HG02885 (cell line): Measurements from ENCODE around the gene SPDYE5.
"Not testable (repeated sequence)": the region's sequence is repeated elsewhere in the genome, so short reads cannot be mapped to it uniquely, and the experiment has no call there.

Experiments
- ATAC-seq: cut with Tn5 transposase; IDR thresholded peaks from one replicate; pipeline ENCODE4 v1.9.1; 2021; ENCODE audit warnings: mild to moderate bottlenecking; ENCODE audit not compliant: unreplicated experiment, poor library complexity

Gene SPDYE5

GRCh38 chr7:75492020-75492419 lies at the start of gene SPDYE5:
Gene SPDYE5 (plus strand): TSS chr7:75492320. CDS start chr7:75494048, 1,728 bp downstream.
- ATAC-seq, result not testable (repeated sequence)

- ATAC-seq, result peak; percentile 88
Measured at GRCh38 chr7:75442465-75443111, 49.5 kb upstream of the SPDYE5 start.

- not testable (repeated sequence) for ATAC-seq
Measured at GRCh38 chr7:75449946-75450345, 42.2 kb upstream of the SPDYE5 start.

- ATAC-seq, result peak; percentile 80
Measured at GRCh38 chr7:75452494-75452955, 39.6 kb upstream of the SPDYE5 start.

- not testable (repeated sequence) for ATAC-seq
Measured at GRCh38 chr7:75456403-75456802, 35.7 kb upstream of the SPDYE5 start.

GRCh38 chr7:75458034-75458433 lies 34.1 kb upstream of the SPDYE5 start:
- not testable (repeated sequence) for ATAC-seq

- ATAC-seq, result not testable (repeated sequence)
Measured at GRCh38 chr7:75460541-75460940, 31.6 kb upstream of the SPDYE5 start.

- not testable (repeated sequence) for ATAC-seq
Measured at GRCh38 chr7:75470166-75470565, 22.0 kb upstream of the SPDYE5 start.

GRCh38 chr7:75477457-75477856 lies 14.7 kb upstream of the SPDYE5 start:
- ATAC-seq, result not testable (repeated sequence)

- ATAC-seq, result not testable (repeated sequence)
Measured at GRCh38 chr7:75480313-75480712, 11.8 kb upstream of the SPDYE5 start.

- ATAC-seq, result not testable (repeated sequence)
Measured at GRCh38 chr7:75485355-75485978, 6.7 kb upstream of the SPDYE5 start.

GRCh38 chr7:75485979-75486643 lies 6.0 kb upstream of the SPDYE5 start, which contains the start of gene POM121C:
Gene POM121C (minus strand): TSS chr7:75486299. CDS start chr7:75441496, 44,803 bp downstream.
- ATAC-seq, result peak; percentile 99

- ATAC-seq, result not testable (repeated sequence)
Measured at GRCh38 chr7:75509033-75509432, 16.9 kb downstream of the SPDYE5 start.

GRCh38 chr7:75518842-75519241 lies 26.7 kb downstream of the SPDYE5 start:
- not testable (repeated sequence) for ATAC-seq

- ATAC-seq, result not testable (repeated sequence)
Measured at GRCh38 chr7:75521727-75522126, 29.6 kb downstream of the SPDYE5 start.

- ATAC-seq, result not testable (repeated sequence)
Measured at GRCh38 chr7:75527224-75527722, 35.2 kb downstream of the SPDYE5 start.

- no peak for ATAC-seq
Measured at GRCh38 chr7:75531359-75531821, 39.3 kb downstream of the SPDYE5 start.

GRCh38 chr7:75532639-75533038 lies 40.5 kb downstream of the SPDYE5 start:
- no peak for ATAC-seq

GRCh38 chr7:75533926-75534325 lies 41.8 kb downstream of the SPDYE5 start:
- ATAC-seq, result no peak

GRCh38 chr7:75534727-75535307 lies 42.7 kb downstream of the SPDYE5 start:
- ATAC-seq, result peak; percentile 76
